WTC11 (cell line): Measurements from ENCODE around the gene TRAIP.

Experiments
- KAT7 ChIP-seq: sonication (generic); formaldehyde crosslinking; IDR thresholded peaks from 2 replicates; pipeline ENCODE4 v1.8.1; 2023; ENCODE audit warnings: missing genetic modification reagents, mild to moderate bottlenecking, borderline replicate concordance
- TF ChIP-seq, protein P1 (sequence below): sonication (generic); formaldehyde crosslinking; IDR thresholded peaks from 2 replicates; pipeline ENCODE4 v1.8.0; 2022; ENCODE audit warnings: mild to moderate bottlenecking, missing genetic modification reagents
- TF ChIP-seq, protein P2 (sequence below): fragments of 200-600 bp; IDR thresholded peaks from 2 replicates; pipeline ENCODE4 v1.8.0; 2022; ENCODE audit warnings: antibody characterized with exemption

DNA sequence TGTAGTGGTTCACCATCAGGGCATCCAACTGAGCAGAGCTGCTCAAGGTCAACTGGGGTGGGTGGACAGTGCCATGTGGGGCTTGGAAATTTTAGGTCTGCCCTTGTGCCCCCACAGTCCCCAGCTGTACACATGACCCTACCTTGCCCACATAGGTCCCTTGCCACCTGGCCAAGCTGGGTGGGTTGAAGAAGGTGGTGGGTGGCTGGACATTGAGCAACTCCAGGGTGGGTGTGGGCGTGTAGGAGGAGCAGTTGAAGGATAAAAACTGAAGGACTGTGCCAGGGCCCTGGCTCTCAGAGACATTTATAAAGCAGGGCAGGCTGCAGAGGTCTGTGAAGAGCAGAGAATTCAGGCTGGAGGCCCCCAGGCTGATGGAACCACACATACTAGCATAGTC is 57.3 kb downstream of the TRAIP start:
- TF ChIP-seq, protein P1, sequence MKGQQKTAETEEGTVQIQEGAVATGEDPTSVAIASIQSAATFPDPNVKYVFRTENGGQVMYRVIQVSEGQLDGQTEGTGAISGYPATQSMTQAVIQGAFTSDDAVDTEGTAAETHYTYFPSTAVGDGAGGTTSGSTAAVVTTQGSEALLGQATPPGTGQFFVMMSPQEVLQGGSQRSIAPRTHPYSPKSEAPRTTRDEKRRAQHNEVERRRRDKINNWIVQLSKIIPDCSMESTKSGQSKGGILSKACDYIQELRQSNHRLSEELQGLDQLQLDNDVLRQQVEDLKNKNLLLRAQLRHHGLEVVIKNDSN (CRISPR knock-in tag), result no peak
- no peak for TF ChIP-seq KAT7 (CRISPR knock-in tag)
- TF ChIP-seq, protein P2, sequence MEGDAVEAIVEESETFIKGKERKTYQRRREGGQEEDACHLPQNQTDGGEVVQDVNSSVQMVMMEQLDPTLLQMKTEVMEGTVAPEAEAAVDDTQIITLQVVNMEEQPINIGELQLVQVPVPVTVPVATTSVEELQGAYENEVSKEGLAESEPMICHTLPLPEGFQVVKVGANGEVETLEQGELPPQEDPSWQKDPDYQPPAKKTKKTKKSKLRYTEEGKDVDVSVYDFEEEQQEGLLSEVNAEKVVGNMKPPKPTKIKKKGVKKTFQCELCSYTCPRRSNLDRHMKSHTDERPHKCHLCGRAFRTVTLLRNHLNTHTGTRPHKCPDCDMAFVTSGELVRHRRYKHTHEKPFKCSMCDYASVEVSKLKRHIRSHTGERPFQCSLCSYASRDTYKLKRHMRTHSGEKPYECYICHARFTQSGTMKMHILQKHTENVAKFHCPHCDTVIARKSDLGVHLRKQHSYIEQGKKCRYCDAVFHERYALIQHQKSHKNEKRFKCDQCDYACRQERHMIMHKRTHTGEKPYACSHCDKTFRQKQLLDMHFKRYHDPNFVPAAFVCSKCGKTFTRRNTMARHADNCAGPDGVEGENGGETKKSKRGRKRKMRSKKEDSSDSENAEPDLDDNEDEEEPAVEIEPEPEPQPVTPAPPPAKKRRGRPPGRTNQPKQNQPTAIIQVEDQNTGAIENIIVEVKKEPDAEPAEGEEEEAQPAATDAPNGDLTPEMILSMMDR, result no peak
